Stimulated activated naive CD8-positive, alpha-beta T cell treated with anti-CD3 and anti-CD28 coated beads, Interleukin-15, amount 100 ng/mL, for 72 hours (primary cell): ENCODE results near the gene ZNF24.

Experiments used
- ATAC-seq: fragments of 150-1000 bp; cut with Tn5 transposase; 2 replicates; pipeline ENCODE4 v1.10.0; 2021; ENCODE audit warnings: mild to moderate bottlenecking, moderate library complexity
- DNase-seq, 2 donors: peaks; one replicate each; pipeline ENCODE4 v3.0.0; 2021 to 2022
- H3K27ac Mint-ChIP-seq, 2 donors: one replicate each; pipeline ENCODE4 v1.8.0; 2022; ENCODE audit warnings: mild to moderate bottlenecking in 2 of 2, mixed read lengths in 2 of 2, moderate library complexity in 2 of 2
- H3K27me3 Mint-ChIP-seq: one replicate; pipeline ENCODE4 v1.8.0; 2022; ENCODE audit warnings: mixed read lengths
- H3K4me1 Mint-ChIP-seq: one replicate; pipeline ENCODE4 v1.8.0; 2022; ENCODE audit warnings: mild to moderate bottlenecking, mixed read lengths
- H3K4me3 Mint-ChIP-seq, 2 donors: one replicate each; pipeline ENCODE4 v1.8.0; 2022; ENCODE audit warnings: mild to moderate bottlenecking in 2 of 2, mixed read lengths in 2 of 2, moderate library complexity in 1 of 2
- H3K9me3 Mint-ChIP-seq, 2 donors: one replicate each; pipeline ENCODE4 v1.8.0; 2022; ENCODE audit warnings: mixed read lengths in 2 of 2

ZNF24 gene

GRCh38 chr18:35289293-35289692, 54.9 kb downstream of the ZNF24 start:
- DNase-seq: no peak
- Mint-ChIP-seq H3K27me3 (no peaks in the 10 kb centered on the region), H3K27ac (peak overlapping the region; percentile 98), H3K4me3 (peak overlapping the region; percentile 90 to 96), H3K4me1 (peaks cover 51% of the 10 kb centered on the region), H3K9me3 (peaks cover 5 to 11% of the 10 kb centered on the region in 2 donors)
- ATAC-seq: no peak

GRCh38 chr18:35284841-35285240, 59.4 kb downstream of the ZNF24 start:
- Mint-ChIP-seq H3K27me3 (no peaks in the 10 kb centered on the region), H3K4me1 (peaks cover 24% of the 10 kb centered on the region), H3K9me3 (peaks cover 10 to 11% of the 10 kb centered on the region in 2 donors), H3K27ac (no peak overlapping the region), H3K4me3 (no peak overlapping the region)
- DNase-seq (no peak), ATAC-seq (no peak)

- H3K4me3 Mint-ChIP-seq: no peak overlapping the region
- DNase-seq (no peak), ATAC-seq (no peak)
- peaks cover 13 to 14% of the 10 kb centered on the region in 2 donors for H3K9me3 Mint-ChIP-seq
- H3K27me3 Mint-ChIP-seq: no peaks in the 10 kb centered on the region
- H3K4me1 Mint-ChIP-seq: peaks cover 22% of the 10 kb centered on the region
- H3K27ac Mint-ChIP-seq: no peak overlapping the region
Measured at GRCh38 chr18:35283923-35284794, 60.1 kb downstream of the ZNF24 start.

- Mint-ChIP-seq H3K9me3 (peaks cover 15 to 22% of the 10 kb centered on the region in 2 donors), H3K27me3 (no peaks in the 10 kb centered on the region), H3K27ac (no peak overlapping the region), H3K4me3 (no peak overlapping the region), H3K4me1 (peaks cover 18% of the 10 kb centered on the region)
- DNase-seq (no peak), ATAC-seq (no peak)
Measured at GRCh38 chr18:35282353-35282752, 61.9 kb downstream of the ZNF24 start.
